GM23248 (cell line): ENCODE data around the gene SLC6A16. TPM values are rescaled to one million over a fixed set of nuclear protein-coding genes. Genes with fewer than 3 reads are reported as not detected.

Source experiments
- DNase-seq: peaks from one replicate; pipeline ENCODE4 v3.0.0-alpha.2; 2015
- H2AFZ ChIP-seq: fragments of 200-600 bp; sonication (generic); 2 replicates; pipeline ENCODE4 v1.6.1; 2016; ENCODE audit warnings: antibody characterized with exemption
- H3F3A ChIP-seq: fragments of 200-600 bp; sonication (generic); 2 replicates; pipeline ENCODE4 v1.6.1; 2016; ENCODE audit warnings: mild to moderate bottlenecking, antibody characterized with exemption, mixed run types; ENCODE audit not compliant: insufficient read depth
- H3K27ac ChIP-seq: fragments of 200-600 bp; sonication (generic); 2 replicates; pipeline ENCODE4 v1.5.1; 2016; ENCODE audit warnings: mild to moderate bottlenecking
- H3K27me3 ChIP-seq: fragments of 200-600 bp; sonication (generic); replicated peaks from 2 replicates; pipeline ENCODE4 v1.6.1; 2016; ENCODE audit warnings: mild to moderate bottlenecking; ENCODE audit not compliant: insufficient read depth
- H3K36me3 ChIP-seq: fragments of 200-600 bp; sonication (generic); 2 replicates; pipeline ENCODE4 v1.6.1; 2016; ENCODE audit warnings: low read depth, mild to moderate bottlenecking
- H3K4me1 ChIP-seq: fragments of 200-600 bp; sonication (generic); 2 replicates; pipeline ENCODE4 v1.6.1; 2016; ENCODE audit warnings: mild to moderate bottlenecking; ENCODE audit not compliant: insufficient read depth
- H3K4me2 ChIP-seq: fragments of 200-600 bp; sonication (generic); one replicate; pipeline ENCODE4 v1.6.1; 2016; ENCODE audit warnings: mild to moderate bottlenecking; ENCODE audit not compliant: unreplicated experiment
- H3K4me3 ChIP-seq: fragments of 200-600 bp; sonication (generic); 2 replicates; pipeline ENCODE4 v1.5.1; 2016; ENCODE audit warnings: mild to moderate bottlenecking
- H3K79me2 ChIP-seq: fragments of 200-600 bp; sonication (generic); 2 replicates; pipeline ENCODE4 v1.6.1; 2016; ENCODE audit warnings: mild to moderate bottlenecking; ENCODE audit not compliant: insufficient read depth
- H3K9ac ChIP-seq: fragments of 200-600 bp; sonication (generic); 2 replicates; pipeline ENCODE4 v1.6.1; 2016; ENCODE audit warnings: mild to moderate bottlenecking
- H3K9me2 ChIP-seq: fragments of 200-600 bp; sonication (generic); 2 replicates; pipeline ENCODE4 v1.6.1; 2016; ENCODE audit warnings: mixed run types, mild to moderate bottlenecking, moderate library complexity; ENCODE audit not compliant: insufficient read depth
- H3K9me3 ChIP-seq: fragments of 200-600 bp; sonication (generic); one replicate; pipeline ENCODE4 v1.6.1; 2017; ENCODE audit warnings: low read depth
- H4K20me1 ChIP-seq: fragments of 200-600 bp; sonication (generic); 2 replicates; pipeline ENCODE4 v1.6.0; 2016; ENCODE audit not compliant: insufficient read depth
- EZH2 ChIP-seq: fragments of 200-600 bp; sonication (generic); IDR thresholded peaks from 2 replicates; pipeline ENCODE4 v1.6.1; 2018; ENCODE audit warnings: antibody characterized with exemption, mild to moderate bottlenecking; ENCODE audit not compliant: insufficient read depth, poor library complexity, severe bottlenecking
- EZH2phosphoT487 ChIP-seq: fragments of 200-600 bp; sonication (generic); IDR thresholded peaks from 2 replicates; pipeline ENCODE4 v1.6.1; 2018; ENCODE audit warnings: antibody characterized with exemption, moderate library complexity, mild to moderate bottlenecking, low read depth; ENCODE audit not compliant: insufficient read depth
- WGBS, 2 experiments: methylation state at CpG; one replicate each; pipeline ENCODE4 v1.1.6; 2015 to 2017; ENCODE audit warnings: low lambda C conversion rate in 2 of 2, low coverage in 1 of 2; ENCODE audit errors: missing lambda C conversion rate in 2 of 2; 5-methylcytosine and 5-hydroxymethylcytosine counted together
- in situ Hi-C: fragments of 300-500 bp; cut with MboI; formaldehyde crosslinking; loops from 2 replicates; pipeline ENCODE4 v1.15.0; 2020
- polyA plus RNA-seq: library from polyadenylated mRNA; unstranded; fragments of >200 nt; fragmentation: Nextera tagmentation; extraction: Ambion mirVana; gene quantifications from 2 replicates; pipeline ENCODE4 v1.2.1, GENCODE V29; 2016
- total RNA-seq: library from RNA; depleted of rRNA; stranded (reverse); fragments of >200 nt; shearing (Covaris generic); gene quantifications from 2 replicates; pipeline ENCODE4 v1.2.3, GENCODE V29; 2014

Gene SLC6A16
- total and polyA plus RNA-seq, 2 experiments from 2014 or later: 0.40 TPM; not detected in 1

DNA sequence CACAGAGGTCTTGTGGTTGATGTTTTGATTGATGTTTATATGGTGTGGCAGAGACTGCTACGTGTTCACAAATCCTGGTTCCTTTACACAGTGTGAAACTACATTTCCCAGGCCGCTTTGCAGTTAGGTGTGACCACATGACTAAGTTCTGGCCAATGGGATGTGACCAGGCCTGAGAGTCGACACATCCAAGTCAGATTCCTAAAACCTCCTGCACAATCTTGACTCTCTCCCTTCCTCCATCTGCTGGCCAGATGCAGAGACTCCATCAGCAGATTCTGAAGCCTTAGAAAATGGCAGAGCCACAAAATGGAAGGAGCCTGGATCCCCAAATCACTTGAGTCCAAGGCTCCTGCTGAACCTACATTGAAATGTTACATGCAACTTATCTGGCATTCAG lies 22.8 kb upstream of the SLC6A16 start:
- Histone ChIP-seq H2AFZ (peak overlapping the region; percentile 79), H3K27ac (no peak overlapping the region)
- WGBS, 2 experiments: 53 to 58% methylated on average over 3 of the region's 3 CpGs

DNA sequence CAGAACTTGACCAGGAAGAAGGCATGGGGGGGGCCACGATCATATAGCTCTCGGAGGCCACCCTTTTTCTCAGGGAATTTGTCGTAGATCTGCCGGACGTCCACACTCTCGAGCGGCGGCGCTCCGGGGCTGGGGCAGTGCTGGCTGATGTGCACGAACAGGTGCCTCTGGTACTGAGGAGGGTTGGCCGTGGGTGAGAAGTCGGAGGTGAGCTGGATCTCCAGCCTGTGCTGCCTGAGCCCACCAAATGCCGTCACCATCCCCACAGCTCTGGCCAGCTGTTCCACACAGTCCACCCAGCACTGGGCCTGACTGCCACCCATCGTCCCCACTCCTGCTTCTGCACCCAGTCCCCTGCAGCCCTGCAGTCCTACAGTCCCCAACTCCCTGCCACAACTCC lies 22.2 kb upstream of the SLC6A16 start:
- in situ Hi-C loops: no loop called here
- no peak overlapping the region for H3K27ac ChIP-seq
- H3K27me3 ChIP-seq: no peaks in the 10 kb centered on the region
- H3K79me2 ChIP-seq: no peaks in the 10 kb centered on the region
- no peaks in the 10 kb centered on the region for H4K20me1 ChIP-seq
- no peak for DNase-seq
- H3K4me1 ChIP-seq: no peaks in the 10 kb centered on the region
- no peak overlapping the region for H3K9ac ChIP-seq
- H3K9me2 ChIP-seq: no peaks in the 10 kb centered on the region
- 96% methylated on average over 11 to 15 of the region's 15 CpGs for WGBS, 2 experiments
- no peak overlapping the region for H3K4me2 ChIP-seq
- no peaks in the 10 kb centered on the region; the same call in 1 of the 2 replicates for H3K36me3 ChIP-seq
- TF ChIP-seq EZH2: no peak
- no peak for TF ChIP-seq EZH2phosphoT487
- H3K9me3 ChIP-seq: no peaks in the 10 kb centered on the region
- no peak overlapping the region for H3K4me3 ChIP-seq
- no peak overlapping the region for H2AFZ ChIP-seq
- no peaks in the 10 kb centered on the region for H3F3A ChIP-seq

More for the DNA sequence above, 22.8 kb upstream of the SLC6A16 start:
- Histone ChIP-seq H3K79me2 (no peaks in the 10 kb centered on the region), H3F3A (no peaks in the 10 kb centered on the region), H3K9me2 (no peaks in the 10 kb centered on the region), H3K27me3 (no peaks in the 10 kb centered on the region), H3K9me3 (no peaks in the 10 kb centered on the region), H3K4me3 (no peak overlapping the region), H3K4me2 (no peak overlapping the region), H4K20me1 (no peaks in the 10 kb centered on the region), H3K4me1 (no peaks in the 10 kb centered on the region), H3K9ac (no peak overlapping the region), H3K36me3 (no peaks in the 10 kb centered on the region; the same call in 1 of the 2 replicates)
- DNase-seq: peak; percentile 84
- TF ChIP-seq EZH2 (no peak), EZH2phosphoT487 (no peak)
- in situ Hi-C loops: no loop called here

DNA sequence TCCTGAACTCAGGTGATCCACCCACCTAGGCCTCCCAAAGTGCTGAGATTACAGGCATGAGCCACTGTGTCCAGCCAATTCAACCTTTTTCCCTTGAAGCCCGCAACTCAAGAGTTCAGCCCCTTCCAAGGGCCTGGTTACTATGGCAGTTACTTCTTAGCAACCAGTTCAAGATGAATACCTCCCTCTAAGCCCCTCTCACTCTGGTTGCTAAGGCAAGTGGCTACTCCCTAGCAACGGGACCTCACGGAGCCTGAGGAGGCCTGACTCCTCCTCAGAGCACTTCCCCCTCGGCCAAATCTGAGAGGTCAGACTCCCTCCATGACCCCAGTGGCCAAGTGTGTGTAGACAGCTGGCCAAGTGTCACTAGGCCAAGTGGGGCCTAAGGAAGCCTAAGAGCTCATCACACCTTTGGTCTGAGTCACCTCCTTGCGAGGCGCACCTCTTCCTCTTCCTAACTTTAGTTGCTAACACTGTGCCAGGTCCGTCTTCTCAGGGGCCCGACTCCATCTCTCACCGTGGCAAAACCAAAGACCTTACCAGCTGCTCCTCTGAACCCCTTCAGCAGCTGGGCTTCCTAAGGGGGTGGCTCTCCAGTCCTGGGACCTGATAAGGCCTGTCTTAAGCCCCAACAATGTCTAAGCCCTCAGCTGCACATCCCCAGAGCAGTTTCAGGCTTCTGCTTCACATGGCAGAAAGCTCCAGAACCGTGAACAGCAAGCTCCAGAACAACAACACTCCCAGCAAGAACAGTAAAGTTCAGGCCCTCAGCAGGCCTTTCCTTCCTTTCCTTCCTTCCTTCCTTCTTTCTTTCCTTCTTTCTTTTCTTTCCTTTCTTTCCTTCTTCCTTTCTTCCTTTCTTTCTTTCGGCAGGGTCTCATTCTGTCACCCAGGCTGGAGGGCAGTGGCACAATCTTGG lies 19.8 kb upstream of the SLC6A16 start:
- Histone ChIP-seq H3K27ac (no peak overlapping the region), H3K4me3 (no peak overlapping the region), H3K36me3 (no peaks in the 10 kb centered on the region; the same call in 1 of the 2 replicates), H3K4me2 (no peak overlapping the region), H3K9me2 (no peaks in the 10 kb centered on the region), H3K27me3 (no peaks in the 10 kb centered on the region), H3K79me2 (no peaks in the 10 kb centered on the region), H4K20me1 (no peaks in the 10 kb centered on the region), H3K9ac (no peak overlapping the region), H3K9me3 (no peaks in the 10 kb centered on the region), H2AFZ (no peak overlapping the region), H3K4me1 (no peaks in the 10 kb centered on the region), H3F3A (no peaks in the 10 kb centered on the region)
- no peak for DNase-seq
- TF ChIP-seq EZH2: no peak
- TF ChIP-seq EZH2phosphoT487: no peak
- WGBS, 2 experiments: 82 to 84% methylated on average over 11 of the region's 11 CpGs
- in situ Hi-C loops: no loop called here

DNA sequence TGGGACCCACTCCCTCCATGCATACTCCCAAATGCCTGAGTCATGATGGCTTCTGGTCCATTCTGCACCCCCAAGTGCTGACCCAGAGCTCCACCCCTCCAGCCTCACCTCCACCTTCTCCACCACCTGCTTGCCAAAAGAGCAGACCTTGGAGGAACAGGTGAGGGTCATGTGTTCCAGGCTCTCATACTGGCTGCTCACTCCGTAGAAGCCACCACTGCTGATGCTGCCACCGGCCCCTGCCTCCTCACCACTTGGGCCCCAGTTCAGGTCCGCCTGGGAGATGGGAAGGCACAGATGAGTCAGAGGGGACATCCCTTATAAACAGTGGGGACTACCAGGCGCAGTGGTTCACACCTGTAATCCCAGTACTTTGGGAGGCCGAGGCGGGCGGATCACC lies 18.1 kb upstream of the SLC6A16 start:
- Histone ChIP-seq H4K20me1 (no peaks in the 10 kb centered on the region), H3F3A (no peaks in the 10 kb centered on the region), H2AFZ (no peak overlapping the region), H3K27ac (no peak overlapping the region), H3K9ac (no peak overlapping the region), H3K4me3 (no peak overlapping the region), H3K9me3 (no peaks in the 10 kb centered on the region), H3K27me3 (no peaks in the 10 kb centered on the region), H3K79me2 (no peaks in the 10 kb centered on the region), H3K36me3 (no peaks in the 10 kb centered on the region; the same call in 1 of the 2 replicates), H3K4me2 (no peak overlapping the region), H3K4me1 (no peaks in the 10 kb centered on the region), H3K9me2 (no peaks in the 10 kb centered on the region)
- in situ Hi-C loops: no loop called here
- 97 to 98% methylated on average over 7 of the region's 7 CpGs for WGBS, 2 experiments
- no peak for DNase-seq
- TF ChIP-seq EZH2phosphoT487 (no peak), EZH2 (no peak)
